Rectal smooth muscle tissue (tissue), 1 donor: ENCODE data around the gene THADA.
A peak's percentile ranks its signal among the peaks of the same experiment; 100 is the strongest.

ENCODE experiments used
- H3K27ac ChIP-seq: one replicate; pipeline ENCODE4 v1.7.0; 2013; ENCODE audit warnings: low read depth, low read length, inconsistent platforms
- H3K27me3 ChIP-seq: one replicate; pipeline ENCODE4 v1.7.0; 2013; ENCODE audit warnings: low read length; ENCODE audit not compliant: control insufficient read depth, insufficient read depth
- H3K36me3 ChIP-seq: one replicate; pipeline ENCODE4 v1.7.0; 2013; ENCODE audit warnings: low read length; ENCODE audit not compliant: control insufficient read depth, insufficient read depth
- H3K4me1 ChIP-seq: one replicate; pipeline ENCODE4 v1.7.0; 2013; ENCODE audit warnings: low read length; ENCODE audit not compliant: control insufficient read depth, insufficient read depth
- H3K4me3 ChIP-seq: one replicate; pipeline ENCODE4 v1.7.0; 2013; ENCODE audit warnings: low read length
- H3K9ac ChIP-seq: one replicate; pipeline ENCODE4 v1.7.0; 2013; ENCODE audit warnings: low read length

Gene THADA

DNA sequence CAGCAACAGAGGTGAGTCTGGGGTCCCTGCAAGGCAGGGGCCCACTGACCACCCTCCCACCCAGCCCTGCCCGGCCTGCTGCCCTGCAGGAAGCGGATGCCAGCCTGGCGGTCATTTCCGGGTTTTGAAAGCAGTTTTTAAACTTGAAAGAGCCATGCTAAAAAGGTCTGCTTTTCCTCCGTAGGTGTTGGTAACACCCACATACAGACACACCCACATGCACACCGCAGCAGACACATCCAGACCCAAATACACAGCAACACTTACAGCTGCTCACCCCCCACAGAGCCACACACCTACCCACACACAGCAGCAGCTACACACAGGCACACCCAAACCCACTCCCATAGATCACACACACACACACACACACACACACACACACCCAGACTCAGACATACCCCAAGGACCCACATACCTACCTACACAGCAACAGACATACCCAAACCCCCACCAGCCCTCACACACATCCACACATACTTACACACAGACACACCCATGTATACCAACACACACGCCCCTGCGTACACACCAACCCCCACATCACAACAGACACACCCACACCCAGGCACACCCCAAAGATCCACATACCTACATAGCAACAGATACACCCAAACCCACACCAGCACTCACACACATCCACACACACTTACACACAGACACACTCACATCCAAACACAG is 377.0 kb downstream of the THADA start:
- peak overlapping the region; percentile 58 for H3K9ac ChIP-seq
- peak overlapping the region; percentile 100 for H3K27ac ChIP-seq
- no peaks in the 10 kb centered on the region for H3K27me3 ChIP-seq
- peaks cover 39% of the 10 kb centered on the region for H3K4me1 ChIP-seq
- H3K4me3 ChIP-seq: peak overlapping the region; percentile 96
- peaks cover 8% of the 10 kb centered on the region for H3K36me3 ChIP-seq

DNA sequence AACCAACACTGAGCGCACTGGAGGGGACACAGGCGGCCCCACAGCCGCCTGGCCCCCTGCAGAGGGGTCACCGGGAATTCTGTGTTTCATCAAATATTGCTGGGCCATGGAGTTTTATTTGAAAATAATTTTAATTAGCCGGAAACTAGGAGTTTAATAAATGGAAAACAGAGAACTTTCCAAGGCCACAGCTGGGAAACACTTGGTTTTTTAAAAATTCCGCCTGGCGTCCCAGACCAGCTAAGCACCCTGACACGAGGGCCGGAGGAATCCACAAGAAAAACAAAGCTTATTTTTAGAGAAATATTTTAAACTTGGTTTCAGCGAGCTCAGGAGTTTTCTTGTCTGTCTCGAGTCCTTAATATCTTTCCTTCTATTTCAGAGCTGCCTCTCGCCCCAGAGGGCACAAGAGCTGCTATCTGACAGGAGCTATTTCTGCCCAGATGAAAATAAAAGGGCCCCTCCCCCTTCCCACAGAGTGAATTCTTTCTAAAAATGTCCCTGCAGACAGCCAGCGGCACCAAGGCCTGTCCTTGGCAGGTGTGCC is 377.6 kb downstream of the THADA start:
- peak overlapping the region; percentile 100 for H3K27ac ChIP-seq
- peaks cover 3% of the 10 kb centered on the region for H3K36me3 ChIP-seq
- no peaks in the 10 kb centered on the region for H3K27me3 ChIP-seq
- no peak overlapping the region for H3K9ac ChIP-seq
- peaks cover 39% of the 10 kb centered on the region for H3K4me1 ChIP-seq
- peak overlapping the region; percentile 96 for H3K4me3 ChIP-seq

- H3K9ac ChIP-seq: no peak overlapping the region
- H3K36me3 ChIP-seq: no peaks in the 10 kb centered on the region
- H3K27me3 ChIP-seq: no peaks in the 10 kb centered on the region
- H3K4me3 ChIP-seq: peak overlapping the region; percentile 1
- H3K4me1 ChIP-seq: peaks cover 34% of the 10 kb centered on the region
- H3K27ac ChIP-seq: peak overlapping the region; percentile 100
Observed at GRCh38 chr2:43217228-43218154, 378.3 kb downstream of the THADA start.

DNA sequence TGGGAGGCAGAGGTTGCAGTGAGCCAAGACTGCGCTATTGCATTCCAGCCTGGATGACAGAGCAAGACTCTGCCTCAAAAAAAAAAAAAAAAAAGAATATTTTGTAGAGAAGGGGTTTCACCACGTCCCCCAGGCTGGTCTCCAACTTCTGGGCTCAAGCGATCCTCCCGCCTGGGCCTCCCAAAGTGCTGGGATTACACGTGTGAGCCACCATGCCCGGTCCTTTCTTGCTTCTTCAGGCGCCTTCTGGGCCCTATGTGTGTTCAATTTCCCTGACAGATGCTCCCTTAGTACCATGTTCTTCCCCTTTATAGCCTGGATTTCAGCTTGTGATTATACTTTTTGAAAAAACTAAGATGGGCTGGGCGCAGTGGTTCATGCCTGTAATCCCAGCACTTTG is 379.2 kb downstream of the THADA start:
- Histone ChIP-seq H3K4me3 (no peak overlapping the region), H3K27me3 (no peaks in the 10 kb centered on the region), H3K27ac (no peak overlapping the region), H3K4me1 (peaks cover 31% of the 10 kb centered on the region), H3K9ac (no peak overlapping the region), H3K36me3 (no peaks in the 10 kb centered on the region)

GRCh38 chr2:43215673-43216255 is 380.1 kb downstream of the THADA start:
- H3K27ac ChIP-seq: no peak overlapping the region

GRCh38 chr2:43214253-43214652 is 381.6 kb downstream of the THADA start:
- H3K27ac ChIP-seq: no peak overlapping the region
- H3K27me3 ChIP-seq: no peaks in the 10 kb centered on the region
- no peak overlapping the region for H3K9ac ChIP-seq
- H3K36me3 ChIP-seq: no peaks in the 10 kb centered on the region
- no peak overlapping the region for H3K4me3 ChIP-seq
- H3K4me1 ChIP-seq: peaks cover 23% of the 10 kb centered on the region

More at GRCh38 chr2:43215673-43216255, 380.1 kb downstream of the THADA start:
- H3K4me3 ChIP-seq: no peak overlapping the region
- H3K9ac ChIP-seq: no peak overlapping the region
- no peaks in the 10 kb centered on the region for H3K36me3 ChIP-seq
- H3K27me3 ChIP-seq: no peaks in the 10 kb centered on the region
- peaks cover 24% of the 10 kb centered on the region for H3K4me1 ChIP-seq

DNA sequence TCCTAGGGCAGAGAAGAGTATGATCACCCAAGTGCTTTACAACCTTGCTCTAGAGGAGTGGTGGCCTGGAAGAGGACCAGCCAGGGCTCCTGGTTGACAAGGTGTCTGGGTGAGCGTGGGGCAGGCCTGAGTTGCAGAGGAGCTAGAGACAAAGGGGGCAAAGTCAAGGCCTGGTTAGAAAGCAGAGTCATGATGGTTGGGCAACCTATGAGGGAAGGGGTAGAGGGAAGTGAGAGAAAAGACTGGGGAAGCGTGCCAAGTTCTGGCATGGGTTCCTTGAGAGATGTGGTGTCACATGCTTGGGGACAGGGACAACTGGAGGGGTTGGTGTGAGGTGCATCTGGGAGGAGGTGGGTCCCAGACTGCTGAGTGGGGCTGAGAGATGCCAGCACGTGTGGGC is 382.9 kb downstream of the THADA start:
- no peak overlapping the region for H3K9ac ChIP-seq
- no peaks in the 10 kb centered on the region for H3K36me3 ChIP-seq
- H3K4me3 ChIP-seq: no peak overlapping the region
- H3K27me3 ChIP-seq: no peaks in the 10 kb centered on the region
- no peak overlapping the region for H3K27ac ChIP-seq
- H3K4me1 ChIP-seq: peaks cover 12% of the 10 kb centered on the region

DNA sequence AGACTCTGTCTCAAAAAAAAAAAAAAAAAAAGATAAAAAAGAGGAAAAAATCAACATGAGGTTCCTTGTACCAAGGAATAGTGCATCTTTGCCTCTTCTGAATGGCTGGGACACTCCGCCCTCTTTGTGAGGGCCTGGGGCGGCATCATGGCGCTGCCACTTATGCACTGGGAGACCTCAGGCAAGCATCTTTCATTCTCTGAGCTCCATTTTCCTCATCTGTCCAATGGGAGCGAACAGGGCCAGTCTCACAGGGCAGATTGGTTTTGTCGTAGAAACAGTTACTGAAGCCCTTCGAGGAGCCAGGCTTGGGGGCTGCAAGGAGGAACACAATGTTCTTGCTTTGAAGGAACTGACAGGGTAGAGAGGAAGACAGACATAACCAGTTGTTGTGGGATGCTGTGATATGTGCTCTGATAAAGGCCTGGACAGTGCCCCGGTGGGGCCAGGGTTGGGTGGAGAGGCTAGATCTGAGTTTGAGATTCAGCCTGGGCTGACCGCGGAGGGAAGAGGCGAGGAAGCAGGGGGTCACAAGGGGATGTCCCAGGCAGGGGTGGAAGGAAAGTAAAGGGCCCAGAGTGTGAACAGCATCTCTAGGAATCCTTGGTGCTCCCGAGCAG is 383.5 kb downstream of the THADA start:
- Histone ChIP-seq H3K4me3 (no peak overlapping the region), H3K4me1 (peaks cover 9% of the 10 kb centered on the region), H3K27me3 (no peaks in the 10 kb centered on the region), H3K36me3 (no peaks in the 10 kb centered on the region), H3K9ac (no peak overlapping the region), H3K27ac (no peak overlapping the region)

- no peak overlapping the region for H3K9ac ChIP-seq
- no peaks in the 10 kb centered on the region for H3K27me3 ChIP-seq
- peak overlapping the region; percentile 45 for H3K27ac ChIP-seq
- no peaks in the 10 kb centered on the region for H3K36me3 ChIP-seq
- H3K4me1 ChIP-seq: peaks cover 9% of the 10 kb centered on the region
- no peak overlapping the region for H3K4me3 ChIP-seq
Observed at GRCh38 chr2:43210467-43211303, 385.2 kb downstream of the THADA start.

DNA sequence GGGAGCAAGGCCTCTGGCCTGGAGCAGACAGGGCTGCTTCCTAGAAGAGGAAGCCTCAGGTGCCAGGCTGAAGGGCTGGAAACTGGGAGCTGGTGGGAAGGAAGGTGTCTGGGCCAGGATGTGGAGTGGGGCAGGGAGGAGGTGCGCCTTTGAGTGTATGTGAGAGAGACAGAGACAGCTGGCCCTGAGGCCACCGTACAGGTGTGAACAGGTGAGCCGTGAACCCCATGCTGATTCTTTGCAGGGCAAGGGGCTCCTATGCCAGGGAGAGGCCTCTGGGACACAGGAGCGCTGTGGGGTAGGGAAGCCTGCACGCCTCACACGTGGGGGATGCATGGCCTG is 385.7 kb downstream of the THADA start:
- Histone ChIP-seq H3K9ac (no peak overlapping the region), H3K27ac (no peak overlapping the region), H3K4me3 (no peak overlapping the region), H3K36me3 (no peaks in the 10 kb centered on the region), H3K4me1 (peaks cover 9% of the 10 kb centered on the region), H3K27me3 (no peaks in the 10 kb centered on the region)

DNA sequence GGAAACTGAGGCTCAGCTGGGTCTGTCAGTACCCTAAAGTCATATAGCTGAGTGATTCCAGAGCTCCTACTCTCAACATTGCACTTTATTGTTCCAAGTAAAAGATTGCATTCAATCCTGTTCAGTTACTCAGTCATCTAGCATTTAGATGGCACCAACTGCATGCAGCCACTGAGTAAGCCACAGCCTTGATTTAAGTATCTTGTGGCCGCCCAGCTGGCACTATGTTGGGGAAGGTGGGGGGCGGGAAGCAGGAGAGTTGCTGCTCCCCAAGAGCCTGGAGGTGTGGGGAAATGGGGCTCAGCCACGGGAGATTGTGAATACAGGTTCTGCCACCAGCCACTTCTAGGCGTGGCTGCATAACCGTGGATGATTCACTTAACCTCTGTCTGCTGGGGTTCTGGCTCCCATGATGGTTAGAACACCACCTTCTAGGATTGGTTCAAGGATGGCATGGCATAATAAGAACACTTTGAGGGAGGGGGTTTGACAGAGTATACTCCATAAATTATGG is 386.6 kb downstream of the THADA start:
- Histone ChIP-seq H3K36me3 (no peaks in the 10 kb centered on the region), H3K4me1 (peaks cover 9% of the 10 kb centered on the region), H3K4me3 (no peak overlapping the region), H3K9ac (no peak overlapping the region), H3K27me3 (no peaks in the 10 kb centered on the region), H3K27ac (no peak overlapping the region)
